ENCODE data around the gene ABTB2.
A peak's percentile ranks its signal among the peaks of the same experiment; 100 is the strongest.
"Not testable (repeated sequence)": the region's sequence is repeated elsewhere in the genome, so short reads cannot be mapped to it uniquely, and the experiment has no call there.

The ABTB2 gene

DNA sequence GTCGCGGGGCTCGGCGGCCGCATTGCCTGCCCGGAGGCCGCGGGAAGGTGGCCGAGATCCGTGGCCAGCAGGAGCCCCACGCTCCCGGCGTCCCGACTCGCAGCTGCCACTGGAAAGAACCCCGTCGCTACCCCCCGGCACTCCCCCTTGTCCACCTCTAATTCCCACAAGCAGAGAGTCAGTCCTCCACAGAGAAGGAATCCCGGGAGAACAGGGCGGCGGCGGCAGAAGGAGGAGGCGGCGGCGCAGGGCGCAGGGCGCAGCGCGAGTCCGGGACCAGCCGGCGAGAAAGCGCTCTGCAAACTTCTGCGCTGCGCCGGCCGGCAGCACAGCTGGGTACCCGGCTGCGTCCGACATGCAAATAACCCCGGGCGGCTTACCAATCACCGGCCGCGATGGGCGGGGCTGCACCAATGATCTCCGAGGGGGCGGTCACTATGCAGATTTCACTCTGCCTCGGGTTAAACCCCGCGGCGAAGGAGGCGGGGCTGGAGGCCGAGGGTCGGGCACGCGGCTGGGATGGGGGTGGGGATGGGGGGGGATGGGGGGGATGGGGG, at the start of gene ABTB2:
Gene ABTB2 (minus strand): TSS at position 310 of the 557 bp plus-strand sequence.
- DNase-seq = peak; percentile 98

DNA sequence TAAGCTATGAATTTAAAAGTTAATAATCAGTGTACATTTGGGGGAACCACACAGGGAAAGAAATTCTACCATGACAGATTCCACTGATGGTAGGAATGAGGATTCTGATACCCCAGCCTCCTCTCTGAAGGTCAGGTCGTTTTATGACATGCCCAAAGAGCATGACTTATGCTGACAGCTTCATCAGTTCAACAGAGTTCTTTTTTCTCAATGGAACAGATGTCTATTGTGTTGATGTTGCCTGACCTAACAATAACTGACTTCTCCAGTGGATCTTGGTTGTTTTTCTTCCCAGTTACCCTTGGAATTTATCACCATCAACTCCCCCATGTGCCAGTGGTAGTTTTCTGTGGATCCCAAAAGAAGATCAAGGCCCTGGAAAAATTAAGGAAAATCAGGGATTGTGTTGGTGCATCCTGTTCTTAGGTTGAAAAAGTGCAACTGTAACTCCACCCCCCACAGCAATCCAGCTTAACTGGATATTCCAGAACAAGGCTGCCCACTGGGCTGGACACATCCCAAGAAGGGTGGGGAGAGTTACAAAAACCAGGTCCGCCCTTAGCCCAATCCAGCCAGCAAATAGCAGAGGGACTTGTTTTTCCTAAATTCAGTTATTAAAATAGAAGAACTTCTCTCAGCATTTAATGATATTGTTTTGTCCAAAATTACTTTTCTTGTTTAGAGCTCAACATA, 49.5 kb upstream of the ABTB2 start:
- no peak for DNase-seq

GRCh38 chr11:34406413-34406812, 48.6 kb upstream of the ABTB2 start:
- DNase-seq = no peak

DNA sequence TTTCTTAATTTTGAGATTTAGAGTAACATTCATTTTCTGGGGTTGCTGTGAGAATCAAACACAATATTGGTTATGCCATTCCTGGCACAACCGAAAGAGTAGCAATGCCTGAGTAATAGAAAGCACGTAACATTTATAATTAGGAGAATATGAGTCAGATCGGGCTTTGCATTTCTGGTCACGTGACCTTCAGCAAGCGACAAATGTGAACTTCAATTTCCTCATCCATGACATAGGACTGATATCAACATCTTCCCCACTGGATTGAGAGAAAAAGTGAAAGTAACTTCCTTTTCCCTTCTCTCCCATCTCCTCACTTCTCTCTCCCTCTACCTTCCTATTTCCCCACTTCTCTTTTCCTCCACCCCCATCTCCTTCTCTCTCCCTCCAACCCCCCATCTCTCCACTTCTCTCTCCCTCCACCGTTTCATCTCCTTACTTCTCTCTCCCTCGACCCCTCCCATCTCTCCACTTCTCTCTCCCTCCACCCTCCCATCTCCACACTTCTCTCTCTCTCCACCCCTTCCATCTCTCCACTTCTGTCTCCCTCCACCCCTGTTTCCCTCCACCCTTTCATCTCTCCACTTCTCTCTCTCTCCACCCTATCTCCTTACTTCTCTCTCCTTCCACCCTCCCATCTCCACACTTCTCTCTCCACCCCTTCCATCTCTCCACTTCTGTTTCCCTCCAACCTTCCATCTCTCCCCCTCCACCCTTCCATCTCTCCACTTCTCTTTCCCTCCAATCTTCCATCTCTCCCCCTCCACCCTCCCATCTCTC, 47.5 kb upstream of the ABTB2 start:
- DNase-seq = no peak

- no peak for DNase-seq
These were observed 46.5 kb upstream of the ABTB2 start for GRCh38 chr11:34404280-34404679.

GRCh38 chr11:34403431-34403830, 45.6 kb upstream of the ABTB2 start:
- DNase-seq = no peak

GRCh38 chr11:34397811-34398210, 40.0 kb upstream of the ABTB2 start:
- no peak for DNase-seq

DNA sequence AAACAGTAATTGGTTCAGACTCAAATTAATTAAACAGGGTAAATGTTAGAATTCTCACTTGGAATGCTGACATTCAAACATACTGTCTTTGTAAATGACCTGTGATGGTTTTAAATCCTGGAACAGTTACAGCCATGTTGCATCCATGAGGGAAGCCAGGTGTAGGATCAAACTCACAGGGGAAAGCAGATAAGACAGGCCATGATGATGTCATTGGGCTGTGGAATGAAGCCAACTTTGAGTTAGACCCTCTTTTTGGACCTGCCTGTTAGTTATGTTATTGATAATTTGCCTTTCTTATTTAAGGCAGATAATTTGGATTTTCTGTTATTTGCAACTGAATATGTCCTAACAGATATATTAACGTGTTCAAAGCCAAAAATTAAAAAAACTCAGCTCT, 39.3 kb upstream of the ABTB2 start:
- DNase-seq = no peak

GRCh38 chr11:34395916-34396550, 38.2 kb upstream of the ABTB2 start:
- no peak for DNase-seq

DNA sequence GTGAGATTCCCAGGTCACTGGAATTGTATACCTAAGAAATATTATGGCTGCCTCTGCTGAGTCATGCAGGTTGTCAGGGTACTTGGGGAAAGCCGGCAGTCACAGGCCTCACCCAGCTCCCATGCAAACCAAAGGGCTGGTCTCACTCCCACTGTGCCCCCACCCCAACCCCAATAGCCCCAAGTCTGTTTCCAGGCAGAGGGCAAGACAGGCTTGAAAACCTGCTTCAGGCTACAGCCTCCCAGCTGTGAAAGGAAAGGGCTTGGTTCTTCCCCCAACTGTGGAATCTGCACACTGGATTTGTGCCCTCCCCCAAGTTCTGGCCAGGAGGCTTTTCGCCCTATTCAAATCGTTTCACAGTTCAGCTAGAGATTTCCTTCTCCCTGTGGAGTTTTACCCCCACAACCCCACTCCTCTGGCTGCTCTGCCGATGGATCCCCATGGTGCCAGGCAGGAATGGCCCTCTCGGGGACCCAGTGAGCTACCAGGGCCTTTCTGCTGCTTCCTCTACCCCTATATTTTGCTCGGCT, 37.0 kb upstream of the ABTB2 start:
- no peak for DNase-seq

DNA sequence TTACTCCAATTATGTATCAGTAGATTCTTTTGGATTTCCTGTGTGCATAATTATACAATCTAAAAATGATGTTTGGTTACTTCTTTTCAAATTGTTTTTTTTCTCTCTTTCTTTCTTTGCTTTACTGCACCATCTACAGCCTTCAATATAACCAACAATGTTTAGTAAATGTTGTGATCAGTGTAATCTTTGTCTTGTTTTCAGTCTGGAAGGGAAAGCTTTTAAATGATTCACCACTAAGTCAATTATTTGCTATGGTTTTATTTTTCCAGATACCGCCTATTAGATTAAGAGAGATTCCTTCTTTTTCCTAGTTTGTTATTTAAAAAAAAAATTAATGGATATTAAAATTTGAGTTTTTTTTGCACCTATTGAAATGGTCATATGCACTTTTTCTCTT, 29.8 kb upstream of the ABTB2 start:
- DNase-seq = no peak

GRCh38 chr11:34386356-34386755, 28.5 kb upstream of the ABTB2 start:
- DNase-seq = not testable (repeated sequence)

GRCh38 chr11:34382532-34383276, 24.9 kb upstream of the ABTB2 start:
- no peak for DNase-seq

DNA sequence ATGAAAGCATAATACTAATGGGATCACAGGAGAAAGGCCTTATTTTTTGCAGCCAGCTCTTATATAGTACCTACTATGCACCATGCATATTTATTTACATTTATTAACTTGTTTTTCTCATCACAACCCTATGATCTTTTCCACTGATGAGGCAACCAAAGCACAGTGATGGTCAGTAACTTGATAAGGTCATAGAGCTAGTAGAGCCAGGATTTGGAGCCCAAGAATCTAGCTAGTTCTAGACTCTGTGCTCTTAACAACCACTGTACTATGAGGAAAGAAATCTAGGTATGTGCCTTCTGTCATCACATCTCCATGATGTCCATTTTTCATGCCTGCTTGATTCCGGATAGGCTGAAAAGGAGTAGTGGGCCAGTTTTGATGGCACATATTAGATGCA, 24.0 kb upstream of the ABTB2 start:
- DNase-seq = no peak

- no peak for DNase-seq
These were observed 22.9 kb upstream of the ABTB2 start for GRCh38 chr11:34380696-34381095.

GRCh38 chr11:34379539-34379938, 21.7 kb upstream of the ABTB2 start:
- DNase-seq = no peak

DNA sequence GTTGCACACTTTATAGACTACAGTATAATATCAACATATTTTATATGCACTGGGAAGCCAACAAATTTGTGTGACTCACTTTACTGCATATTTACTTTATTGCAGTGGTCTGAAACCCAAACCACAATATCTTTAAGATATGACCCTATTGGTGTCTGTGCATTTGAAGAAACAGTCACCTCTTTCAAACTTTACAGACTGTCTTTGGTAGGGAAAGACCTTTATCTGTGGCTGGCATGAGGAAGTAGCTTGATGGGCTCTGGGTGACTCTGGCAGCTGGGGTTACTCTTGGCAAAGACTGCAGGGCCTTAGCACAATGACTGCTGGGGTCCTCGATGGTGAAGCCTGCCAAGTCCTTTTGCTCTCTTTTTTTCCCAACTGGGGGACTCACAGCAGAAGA, 21.3 kb upstream of the ABTB2 start:
- no peak for DNase-seq

DNA sequence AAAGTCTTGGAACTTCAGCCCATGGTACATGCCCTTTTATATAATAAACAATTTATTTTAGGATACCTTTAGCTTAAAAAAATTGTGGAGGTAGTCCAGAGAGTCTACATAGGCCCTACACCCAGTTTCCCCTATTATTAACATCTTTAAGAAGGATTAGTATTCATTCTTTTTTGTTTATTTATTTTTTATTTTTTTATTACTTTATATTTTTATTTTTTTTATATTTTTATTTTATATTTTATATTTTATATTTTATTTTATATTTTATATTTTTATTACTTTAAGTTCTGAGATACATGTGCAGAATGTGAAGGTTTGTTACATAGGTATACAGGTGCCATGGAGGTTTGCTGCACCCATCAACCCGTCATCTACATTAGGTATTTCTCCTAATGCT, 15.9 kb upstream of the ABTB2 start:
- no peak for DNase-seq

- DNase-seq = peak; percentile 50
These were observed 8.7 kb upstream of the ABTB2 start for GRCh38 chr11:34366522-34366921.

GRCh38 chr11:34364102-34364501, 6.3 kb upstream of the ABTB2 start:
- no peak for DNase-seq

- no peak for DNase-seq
These were observed 5.7 kb upstream of the ABTB2 start for GRCh38 chr11:34363363-34364084.

DNA sequence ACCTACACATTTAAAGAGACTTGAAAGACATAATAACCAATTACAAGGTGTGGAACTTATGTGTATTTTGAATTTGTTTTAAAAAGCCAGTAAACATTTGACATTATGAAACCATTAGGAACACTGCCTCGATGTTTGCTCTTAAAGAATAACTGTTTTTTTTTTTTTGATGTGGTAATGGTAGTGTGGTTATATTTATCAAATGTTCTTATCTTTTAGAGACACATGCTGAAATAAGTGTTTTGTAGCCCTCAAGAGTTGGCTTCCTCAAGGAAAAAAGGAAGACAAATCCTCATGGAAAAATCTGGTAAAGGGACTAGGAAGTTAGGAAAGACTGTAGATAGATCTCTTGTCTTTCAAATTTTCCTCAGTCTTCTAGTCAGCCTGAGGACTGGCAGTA, 2.2 kb upstream of the ABTB2 start:
- DNase-seq = no peak

Data from NCI-H526 treated with DMSO at 0.1 percent for 48 hours (cell line).